Endothelial cell (in vitro differentiated cells): ENCODE data around the gene PLEKHB2. TPM values are rescaled to one million over a fixed set of nuclear protein-coding genes. Genes with fewer than 3 reads are reported as not detected.

Source experiments
- DNase-seq: peaks from one replicate; pipeline ENCODE4 v3.0.0; 2021; ENCODE audit warnings: low spot score
- H3K27ac Mint-ChIP-seq: one replicate; pipeline ENCODE4 v1.8.0; 2021; ENCODE audit warnings: mixed read lengths, inconsistent platforms; ENCODE audit not compliant: unreplicated experiment
- H3K27me3 Mint-ChIP-seq: one replicate; pipeline ENCODE4 v1.8.0; 2021; ENCODE audit warnings: mild to moderate bottlenecking, moderate library complexity, mixed read lengths, inconsistent platforms; ENCODE audit not compliant: unreplicated experiment
- H3K36me3 Mint-ChIP-seq: one replicate; pipeline ENCODE4 v1.8.0; 2021; ENCODE audit warnings: mild to moderate bottlenecking, low read depth, mixed read lengths, inconsistent platforms; ENCODE audit not compliant: unreplicated experiment
- H3K4me1 Mint-ChIP-seq: one replicate; pipeline ENCODE4 v1.8.0; 2021; ENCODE audit warnings: mild to moderate bottlenecking, mixed read lengths, inconsistent platforms; ENCODE audit not compliant: unreplicated experiment
- H3K4me3 Mint-ChIP-seq: one replicate; pipeline ENCODE4 v1.8.0; 2021; ENCODE audit warnings: mild to moderate bottlenecking, mixed read lengths, inconsistent platforms; ENCODE audit not compliant: unreplicated experiment
- H3K9me3 Mint-ChIP-seq: one replicate; pipeline ENCODE4 v1.8.0; 2021; ENCODE audit warnings: mixed read lengths, inconsistent platforms; ENCODE audit not compliant: unreplicated experiment
- CTCF ChIP-seq: fragments of 200-600 bp; sonication (generic); IDR thresholded peaks from one replicate; pipeline ENCODE4 v1.5.0; 2021; ENCODE audit warnings: antibody characterized with exemption; ENCODE audit not compliant: unreplicated experiment
- total RNA-seq: library from RNA; stranded (reverse); fragmentation: NEBNext Ultra II Directional; extraction: Animal tissue kit (Norgen Biotek cat#: 25700); gene quantifications from one replicate; pipeline ENCODE4 v1.2.1, GENCODE V29; 2021; ENCODE audit not compliant: unreplicated experiment

Gene PLEKHB2
- total RNA-seq, 1 donor from 2014 or later: 59.2 TPM

- DNase-seq: no peak
- Mint-ChIP-seq H3K4me1 (no peaks in the 10 kb centered on the region), H3K27ac (no peak overlapping the region), H3K9me3 (no peaks in the 10 kb centered on the region), H3K27me3 (no peaks in the 10 kb centered on the region), H3K36me3 (peaks cover 51% of the 10 kb centered on the region), H3K4me3 (no peak overlapping the region)
- TF ChIP-seq CTCF: no peak
Measured at GRCh38 chr2:131127076-131127475, 21.9 kb downstream of the PLEKHB2 start.

GRCh38 chr2:131127981-131128380 is 22.8 kb downstream of the PLEKHB2 start:
- Mint-ChIP-seq H3K27ac (no peak overlapping the region), H3K27me3 (no peaks in the 10 kb centered on the region), H3K4me1 (no peaks in the 10 kb centered on the region), H3K4me3 (no peak overlapping the region), H3K36me3 (peaks cover 51% of the 10 kb centered on the region), H3K9me3 (no peaks in the 10 kb centered on the region)
- DNase-seq: no peak
- TF ChIP-seq CTCF: no peak

GRCh38 chr2:131130298-131130596 is 25.1 kb downstream of the PLEKHB2 start:
- no peaks in the 10 kb centered on the region for H3K4me1 Mint-ChIP-seq
- no peak for DNase-seq
- no peak overlapping the region for H3K27ac Mint-ChIP-seq
- peaks cover 48% of the 10 kb centered on the region for H3K36me3 Mint-ChIP-seq
- no peaks in the 10 kb centered on the region for H3K27me3 Mint-ChIP-seq
- H3K9me3 Mint-ChIP-seq: no peaks in the 10 kb centered on the region
- no peak for TF ChIP-seq CTCF
- no peak overlapping the region for H3K4me3 Mint-ChIP-seq

DNA sequence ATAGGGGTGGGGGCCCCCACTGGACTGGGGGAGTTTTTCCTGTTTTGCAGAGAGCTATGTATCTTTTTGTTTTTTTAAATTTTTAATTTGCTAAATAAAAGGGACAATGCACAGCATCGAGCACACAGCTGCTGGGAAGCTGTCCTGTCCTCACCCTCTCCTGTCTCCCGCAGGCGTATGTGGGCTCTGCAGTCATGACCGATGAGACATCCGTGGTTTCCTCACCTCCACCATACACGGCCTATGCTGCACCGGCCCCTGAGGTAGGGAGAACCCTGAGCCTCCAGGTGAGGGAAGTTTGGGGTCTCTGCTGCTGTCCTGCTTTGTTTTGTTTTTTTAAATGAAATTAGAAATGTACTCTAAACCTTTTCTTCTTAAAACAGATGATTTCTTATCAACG is 27.6 kb downstream of the PLEKHB2 start:
- no peaks in the 10 kb centered on the region for H3K9me3 Mint-ChIP-seq
- H3K36me3 Mint-ChIP-seq: peaks cover 33% of the 10 kb centered on the region
- no peak for TF ChIP-seq CTCF
- H3K27me3 Mint-ChIP-seq: no peaks in the 10 kb centered on the region
- DNase-seq: no peak
- H3K4me1 Mint-ChIP-seq: no peaks in the 10 kb centered on the region
- no peak overlapping the region for H3K4me3 Mint-ChIP-seq
- H3K27ac Mint-ChIP-seq: no peak overlapping the region

DNA sequence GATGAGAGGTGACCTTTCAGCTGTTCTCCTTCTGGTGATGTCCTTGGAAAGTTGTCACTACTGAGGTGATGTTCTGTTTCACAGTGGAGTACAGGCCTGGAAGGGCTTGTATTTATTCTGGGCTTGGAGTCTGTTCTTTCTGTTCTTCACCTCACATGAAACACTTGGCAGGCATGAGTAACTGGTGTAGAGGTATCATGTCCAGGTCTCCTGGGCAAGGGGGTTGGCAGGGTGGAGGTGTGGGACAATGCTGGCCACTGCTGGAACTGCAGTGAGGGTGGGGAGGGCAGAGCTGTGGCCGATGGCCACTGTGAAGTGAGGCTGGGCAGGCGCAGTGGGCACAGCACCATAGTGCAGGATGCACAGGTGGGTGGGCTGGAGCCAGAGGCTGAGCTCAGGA is 35.4 kb downstream of the PLEKHB2 start:
- H3K27me3 Mint-ChIP-seq: no peaks in the 10 kb centered on the region
- no peak for TF ChIP-seq CTCF
- DNase-seq: no peak
- H3K4me3 Mint-ChIP-seq: no peak overlapping the region
- no peak overlapping the region for H3K27ac Mint-ChIP-seq
- H3K36me3 Mint-ChIP-seq: peaks cover 27% of the 10 kb centered on the region
- H3K4me1 Mint-ChIP-seq: no peaks in the 10 kb centered on the region
- H3K9me3 Mint-ChIP-seq: no peaks in the 10 kb centered on the region
